CD4-positive, alpha-beta memory T cell (primary cell): ENCODE data around the gene PCDHB4. TPM values are rescaled to one million over a fixed set of nuclear protein-coding genes. Genes with fewer than 3 reads are reported as not detected.
"Not testable (repeated sequence)": the region's sequence is repeated elsewhere in the genome, so short reads cannot be mapped to it uniquely, and the experiment has no call there.

Experiments
- CTCF ChIA-PET: fragments of 350-600 bp; sonication (Branson Sonifier 250); formaldehyde crosslinking; loops from one replicate; lab custom pipeline; 2021; ENCODE audit warnings: inconsistent platforms; ENCODE audit not compliant: partially characterized antibody; lab: Charles Lee
- POLR2A ChIA-PET: fragments of 350-600 bp; sonication (Branson Sonifier 250); formaldehyde crosslinking; loops from one replicate; lab custom pipeline; 2021; ENCODE audit not compliant: partially characterized antibody; lab: Charles Lee
- DNase-seq, 5 donors: peaks; one replicate each; pipeline versions ENCODE4 v3.0.0 to v3.0.0-alpha.2; 2020 to 2022; ENCODE audit warnings: mixed read lengths in 1 of 5
- H3K27ac ChIP-seq: one replicate; pipeline ENCODE4 v1.7.0; 2013; ENCODE audit warnings: low read depth, low read length
- H3K27me3 ChIP-seq: 2 replicates; pipeline ENCODE4 v1.7.0; 2013; ENCODE audit warnings: mild to moderate bottlenecking, low read length, moderate library complexity; ENCODE audit not compliant: insufficient read depth
- H3K36me3 ChIP-seq: 2 replicates; pipeline ENCODE4 v1.7.0; 2013; ENCODE audit warnings: mild to moderate bottlenecking, low read length, moderate library complexity; ENCODE audit not compliant: insufficient read depth
- H3K4me1 ChIP-seq: 2 replicates; pipeline ENCODE4 v1.7.0; 2013; ENCODE audit warnings: mild to moderate bottlenecking, low read length, moderate library complexity; ENCODE audit not compliant: insufficient read depth
- H3K4me3 ChIP-seq, 2 donors: one replicate each; pipeline ENCODE4 v1.7.0; 2013; ENCODE audit warnings: low read length in 2 of 2, mild to moderate bottlenecking in 1 of 2
- H3K9me3 ChIP-seq, 2 donors: one replicate each; pipeline ENCODE4 v1.7.0; 2013; ENCODE audit warnings: low read length in 2 of 2, control low read depth in 1 of 2; ENCODE audit not compliant: control insufficient read depth in 1 of 2
- H3K27ac Mint-ChIP-seq, 7 donors: one replicate each; pipeline ENCODE4 v1.8.0; 2020 to 2021; ENCODE audit warnings: mixed read lengths in 7 of 7, mild to moderate bottlenecking in 6 of 7, inconsistent platforms in 3 of 7, moderate library complexity in 3 of 7
- H3K27me3 Mint-ChIP-seq, 2 donors: one replicate each; pipeline ENCODE4 v1.8.0; 2020 to 2021; ENCODE audit warnings: mixed read lengths in 2 of 2
- H3K36me3 Mint-ChIP-seq, 2 donors: one replicate each; pipeline ENCODE4 v1.8.0; 2020 to 2021; ENCODE audit warnings: mixed read lengths in 2 of 2, inconsistent platforms in 1 of 2, mild to moderate bottlenecking in 1 of 2
- H3K4me1 Mint-ChIP-seq, 4 donors: one replicate each; pipeline ENCODE4 v1.8.0; 2020 to 2021; ENCODE audit warnings: mixed read lengths in 4 of 4, mild to moderate bottlenecking in 1 of 4
- H3K4me3 Mint-ChIP-seq, 8 donors: one replicate each; pipeline ENCODE4 v1.8.0; 2020 to 2021; ENCODE audit warnings: mixed read lengths in 8 of 8, mild to moderate bottlenecking in 7 of 8, moderate library complexity in 6 of 8, inconsistent platforms in 3 of 8
- H3K9me3 Mint-ChIP-seq, 8 donors: one replicate each; pipeline ENCODE4 v1.8.0; 2020 to 2021; ENCODE audit warnings: mixed read lengths in 8 of 8, mild to moderate bottlenecking in 5 of 8, inconsistent platforms in 3 of 8, moderate library complexity in 1 of 8
- intact Hi-C: fragments of 100-400 bp; cut with micrococcal nuclease; formaldehyde crosslinking; loops from one replicate; pipeline ENCODE4 v1.15.1; 2023
- polyA plus RNA-seq, 2 donors: library from polyadenylated mRNA; unstranded; fragments of 300-500 nt; fragmentation: Illumina TruSeq; gene quantifications; one replicate each; pipeline ENCODE4 v1.2.3, GENCODE V29; 2021
- total RNA-seq, 2 experiments: library from RNA; stranded (reverse); gene quantifications; one replicate each; pipeline ENCODE4 v1.2.3, GENCODE V29; 2021

Gene PCDHB4
- total and polyA plus RNA-seq, 4 experiments from 2014 or later: not detected

DNA sequence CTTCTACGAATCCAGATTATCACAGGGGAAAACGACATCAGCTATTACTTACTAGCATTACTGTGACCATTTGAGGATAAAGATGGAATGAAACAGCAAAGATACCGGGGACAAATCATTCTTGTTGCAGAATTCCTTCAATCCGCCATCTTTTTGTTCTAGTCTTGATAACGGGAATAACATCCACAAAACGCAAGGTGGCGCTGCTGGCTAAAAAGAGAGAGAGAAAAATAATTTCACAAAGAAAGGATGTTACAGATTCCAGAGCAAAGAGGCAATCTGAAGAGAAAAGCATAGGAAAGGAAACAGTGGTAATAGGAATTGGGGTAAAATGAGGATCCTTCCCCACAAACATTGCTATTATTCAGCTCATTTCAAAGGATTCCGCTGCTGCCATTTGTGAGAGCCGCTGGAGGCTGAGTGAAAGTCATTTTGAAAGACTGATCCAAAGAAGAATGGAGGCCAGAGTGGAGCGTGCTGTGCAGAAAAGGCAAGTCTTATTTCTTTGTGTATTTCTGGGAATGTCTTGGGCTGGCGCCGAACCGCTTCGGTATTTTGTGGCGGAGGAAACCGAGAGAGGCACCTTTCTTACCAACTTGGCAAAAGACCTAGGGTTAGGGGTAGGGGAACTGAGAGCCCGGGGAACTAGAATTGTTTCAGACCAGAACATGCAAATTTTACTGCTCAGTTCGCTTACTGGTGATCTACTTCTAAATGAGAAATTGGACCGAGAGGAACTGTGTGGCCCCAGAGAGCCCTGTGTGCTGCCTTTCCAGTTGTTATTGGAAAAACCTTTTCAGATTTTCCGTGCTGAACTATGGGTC lies 51.0 kb downstream of the PCDHB4 start, which contains the start of gene PCDHB7:
Gene PCDHB7 (plus strand): TSS at position 264 of the 824 bp plus-strand sequence. CDS start 192 bp downstream, at position 456.
- POLR2A ChIA-PET: no interaction called here
- Mint-ChIP-seq H3K36me3 (peaks cover 0 to 4% of the 10 kb centered on the region in 2 donors), H3K27ac (no peak within 1 kb of the TSS), H3K27me3 (peaks cover 24 to 33% of the 10 kb centered on the region in 2 donors), H3K4me1 (peaks cover 0 to 10% (median 3%) of the 10 kb centered on the region in 4 donors), H3K4me3 (peak within 1 kb of the TSS in 3 of 8 donors; percentile 14 to 35 (median 16)), H3K9me3 (peaks cover 0 to 33% (median 13%) of the 10 kb centered on the region in 8 donors)
- DNase-seq: peak in 2 of 5 donors; percentile 6 to 23
- no peaks in the 10 kb centered on the region for H3K9me3 ChIP-seq
- CTCF ChIA-PET: no interaction called here
- H3K36me3 ChIP-seq: no peaks in the 10 kb centered on the region
- H3K27me3 ChIP-seq: no peaks in the 10 kb centered on the region
- H3K4me3 ChIP-seq: no peak within 1 kb of the TSS
- intact Hi-C loops: loop anchor here (1.0 kb wide), 1 partner anchor 392 kb away; no protein-coding TSS in a partner anchor
- no peaks in the 10 kb centered on the region for H3K4me1 ChIP-seq
- no peak within 1 kb of the TSS for H3K27ac ChIP-seq

DNA sequence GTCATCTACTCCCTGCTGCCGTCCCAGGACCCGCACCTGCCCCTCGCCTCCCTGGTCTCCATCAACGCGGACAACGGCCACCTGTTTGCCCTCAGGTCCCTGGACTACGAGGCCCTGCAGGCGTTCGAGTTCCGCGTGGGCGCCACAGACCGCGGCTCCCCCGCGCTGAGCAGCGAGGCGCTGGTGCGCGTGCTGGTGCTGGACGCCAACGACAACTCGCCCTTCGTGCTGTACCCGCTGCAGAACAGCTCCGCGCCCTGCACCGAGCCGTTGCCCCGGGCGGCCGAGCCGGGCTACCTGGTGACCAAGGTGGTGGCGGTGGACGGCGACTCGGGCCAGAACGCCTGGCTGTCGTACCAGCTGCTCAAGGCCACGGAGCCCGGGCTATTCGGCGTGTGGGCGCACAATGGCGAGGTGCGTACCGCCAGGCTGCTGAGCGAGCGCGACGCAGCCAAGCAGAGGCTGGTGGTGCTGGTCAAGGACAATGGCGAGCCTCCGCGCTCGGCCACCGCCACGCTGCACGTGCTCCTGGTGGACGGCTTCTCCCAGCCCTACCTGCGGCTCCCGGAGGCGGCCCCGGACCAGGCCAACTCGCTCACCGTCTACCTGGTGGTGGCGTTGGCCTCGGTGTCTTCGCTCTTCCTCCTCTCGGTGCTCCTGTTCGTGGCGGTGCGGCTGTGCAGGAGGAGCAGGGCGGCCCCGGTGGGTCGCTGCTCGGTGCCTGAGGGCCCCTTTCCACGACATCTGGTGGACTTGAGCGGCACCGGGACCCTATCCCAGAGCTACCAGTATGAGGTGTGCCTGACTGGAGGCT lies 52.9 kb downstream of the PCDHB4 start:
- H3K36me3 Mint-ChIP-seq, intact Hi-C loops, H3K27ac Mint-ChIP-seq, H3K4me1 ChIP-seq, DNase-seq, POLR2A ChIA-PET, H3K4me3 Mint-ChIP-seq, H3K27ac ChIP-seq, H3K27me3 ChIP-seq, H3K4me3 ChIP-seq, H3K36me3 ChIP-seq, CTCF ChIA-PET, H3K9me3 ChIP-seq: not testable (repeated sequence)
- H3K27me3 Mint-ChIP-seq: peaks cover 18 to 22% of the 10 kb centered on the region in 2 donors
- peaks cover 0 to 28% (median 13%) of the 10 kb centered on the region in 8 donors for H3K9me3 Mint-ChIP-seq
- H3K4me1 Mint-ChIP-seq: peaks cover 0 to 10% (median 3%) of the 10 kb centered on the region in 4 donors

Other genes with a start within 250 kb of the PCDHB4 start
- gene PCDHA12, start 246.5 kb upstream of the PCDHB4 start, total RNA-seq: not detected
- gene PCDHA12, start 246.5 kb upstream of the PCDHB4 start, polyA plus RNA-seq: not detected
- gene PCDHA13, start 239.7 kb upstream of the PCDHB4 start, total RNA-seq: not detected
- not detected for gene PCDHA13, start 239.7 kb upstream of the PCDHB4 start, polyA plus RNA-seq
- not detected for gene PCDHAC1, start 195.5 kb upstream of the PCDHB4 start, total RNA-seq
- gene PCDHAC1, start 195.5 kb upstream of the PCDHB4 start, polyA plus RNA-seq: not detected
- gene PCDHAC2, start 155.3 kb upstream of the PCDHB4 start, total RNA-seq: not detected
- gene PCDHAC2, start 155.3 kb upstream of the PCDHB4 start, polyA plus RNA-seq: not detected
- not detected for gene PCDHB1, start 70.4 kb upstream of the PCDHB4 start, total RNA-seq
- gene PCDHB1, start 70.4 kb upstream of the PCDHB4 start, polyA plus RNA-seq: not detected
- 1 to 10 TPM in 1 of 2 experiments, under 1 TPM in 1; 0.28 to 1.3 TPM for gene PCDHB2, start 27.2 kb upstream of the PCDHB4 start, total RNA-seq
- gene PCDHB2, start 27.2 kb upstream of the PCDHB4 start, polyA plus RNA-seq: under 1 TPM in 1 of 2 donors, not detected in 1; 0.08 TPM
- gene PCDHB3, start 21.3 kb upstream of the PCDHB4 start, total RNA-seq: not detected
- gene PCDHB3, start 21.3 kb upstream of the PCDHB4 start, polyA plus RNA-seq: not detected
- gene PCDHB5, start 13.4 kb downstream of the PCDHB4 start, total RNA-seq: under 1 TPM in 1 of 2 experiments, not detected in 1; 0.17 TPM
- not detected for gene PCDHB5, start 13.4 kb downstream of the PCDHB4 start, polyA plus RNA-seq
- not detected for gene PCDHB6, start 28.2 kb downstream of the PCDHB4 start, total RNA-seq
- not detected for gene PCDHB6, start 28.2 kb downstream of the PCDHB4 start, polyA plus RNA-seq
- gene PCDHB7, start 50.8 kb downstream of the PCDHB4 start, total RNA-seq: not detected
- gene PCDHB7, start 50.8 kb downstream of the PCDHB4 start, polyA plus RNA-seq: not detected
- gene PCDHB8, start 56.0 kb downstream of the PCDHB4 start, total RNA-seq: not detected
- not detected for gene PCDHB8, start 56.0 kb downstream of the PCDHB4 start, polyA plus RNA-seq
- gene PCDHB16, start 60.6 kb downstream of the PCDHB4 start, total RNA-seq: not detected
- not detected for gene PCDHB16, start 60.6 kb downstream of the PCDHB4 start, polyA plus RNA-seq
- under 1 TPM; 0.44 TPM for gene PCDHB9, start 65.3 kb downstream of the PCDHB4 start, total RNA-seq
- under 1 TPM in 1 of 2 donors, not detected in 1; 0.62 TPM for gene PCDHB9, start 65.3 kb downstream of the PCDHB4 start, polyA plus RNA-seq
- under 1 TPM in 1 of 2 experiments, not detected in 1; 0.15 TPM for gene PCDHB10, start 70.5 kb downstream of the PCDHB4 start, total RNA-seq
- not detected for gene PCDHB10, start 70.5 kb downstream of the PCDHB4 start, polyA plus RNA-seq
- not detected for gene PCDHB11, start 77.8 kb downstream of the PCDHB4 start, total RNA-seq
- not detected for gene PCDHB11, start 77.8 kb downstream of the PCDHB4 start, polyA plus RNA-seq
- not detected for gene PCDHB12, start 86.9 kb downstream of the PCDHB4 start, total RNA-seq
- gene PCDHB12, start 86.9 kb downstream of the PCDHB4 start, polyA plus RNA-seq: not detected
- under 1 TPM; 0.09 to 0.11 TPM for gene PCDHB13, start 92.1 kb downstream of the PCDHB4 start, total RNA-seq
- gene PCDHB13, start 92.1 kb downstream of the PCDHB4 start, polyA plus RNA-seq: not detected
- gene PCDHB14, start 101.5 kb downstream of the PCDHB4 start, total RNA-seq: under 1 TPM; 0.14 to 0.15 TPM
- gene PCDHB14, start 101.5 kb downstream of the PCDHB4 start, polyA plus RNA-seq: not detected
- gene PCDHB15, start 123.6 kb downstream of the PCDHB4 start, total RNA-seq: under 1 TPM; 0.17 to 0.53 TPM
- not detected for gene PCDHB15, start 123.6 kb downstream of the PCDHB4 start, polyA plus RNA-seq
- under 1 TPM; 0.38 to 0.91 TPM for gene SLC25A2, start 182.2 kb downstream of the PCDHB4 start, total RNA-seq
- not detected for gene SLC25A2, start 182.2 kb downstream of the PCDHB4 start, polyA plus RNA-seq
- gene TAF7, start 199.0 kb downstream of the PCDHB4 start, total RNA-seq: 100 to 1,000 TPM; 109 to 119 TPM
- gene TAF7, start 199.0 kb downstream of the PCDHB4 start, polyA plus RNA-seq: 100 to 1,000 TPM; 165 to 216 TPM
- gene PCDHGA1, start 208.7 kb downstream of the PCDHB4 start, total RNA-seq: under 1 TPM; 0.58 to 0.78 TPM
- gene PCDHGA1, start 208.7 kb downstream of the PCDHB4 start, polyA plus RNA-seq: not detected
- under 1 TPM; 0.19 to 0.23 TPM for gene PCDHGA2, start 216.9 kb downstream of the PCDHB4 start, total RNA-seq
- gene PCDHGA2, start 216.9 kb downstream of the PCDHB4 start, polyA plus RNA-seq: not detected
- gene PCDHGA3, start 222.0 kb downstream of the PCDHB4 start, total RNA-seq: under 1 TPM; 0.17 to 0.26 TPM
- gene PCDHGA3, start 222.0 kb downstream of the PCDHB4 start, polyA plus RNA-seq: under 1 TPM in 1 of 2 donors, not detected in 1; 0.23 TPM
- gene PCDHGB1, start 228.3 kb downstream of the PCDHB4 start, total RNA-seq: under 1 TPM; 0.17 to 0.26 TPM
- gene PCDHGB1, start 228.3 kb downstream of the PCDHB4 start, polyA plus RNA-seq: not detected
- under 1 TPM in 1 of 2 experiments, not detected in 1; 0.47 TPM for gene PCDHGA4, start 233.2 kb downstream of the PCDHB4 start, total RNA-seq
- gene PCDHGA4, start 233.2 kb downstream of the PCDHB4 start, polyA plus RNA-seq: not detected
- under 1 TPM; 0.55 to 0.64 TPM for gene PCDHGB2, start 238.2 kb downstream of the PCDHB4 start, total RNA-seq
- gene PCDHGB2, start 238.2 kb downstream of the PCDHB4 start, polyA plus RNA-seq: not detected
- gene PCDHGA5, start 242.3 kb downstream of the PCDHB4 start, total RNA-seq: under 1 TPM; 0.28 to 0.44 TPM
- gene PCDHGA5, start 242.3 kb downstream of the PCDHB4 start, polyA plus RNA-seq: not detected
- gene PCDHGB3, start 248.4 kb downstream of the PCDHB4 start, total RNA-seq: under 1 TPM; 0.50 to 0.76 TPM
- gene PCDHGB3, start 248.4 kb downstream of the PCDHB4 start, polyA plus RNA-seq: not detected